G401 (cell line): ENCODE results near the gene CELF5. TPM values are rescaled to one million over a fixed set of nuclear protein-coding genes. Genes with fewer than 3 reads are reported as not detected.

Experiments used
- total RNA-seq: library from RNA; depleted of rRNA; stranded (reverse); fragments of >200 nt; shearing (Covaris generic); gene quantifications from 2 replicates; pipeline ENCODE4 v1.2.3, GENCODE V29; 2014; rRNA removed

CELF5 gene
- total RNA-seq, 1 experiment from 2014 or later: 1.5 TPM

Other genes starting within 250 kb of the CELF5 start
- 2.7 and 10.4 TPM in 2 replicates for gene TLE6, start 247.1 kb upstream of the CELF5 start, total RNA-seq
- 10.2 and 11.7 TPM in 2 replicates for gene TLE2, start 195.4 kb upstream of the CELF5 start, total RNA-seq
- gene TLE5, start 162.2 kb upstream of the CELF5 start, total RNA-seq: 292 and 378 TPM in 2 replicates
- gene GNA11, start 130.3 kb upstream of the CELF5 start, total RNA-seq: 42.9 and 44.0 TPM in 2 replicates
- 2.8 and 3.7 TPM in 2 replicates for gene GNA15, start 88.6 kb upstream of the CELF5 start, total RNA-seq
- not detected in 2 replicates for gene S1PR4, start 45.9 kb upstream of the CELF5 start, total RNA-seq
- gene NCLN, start 38.7 kb upstream of the CELF5 start, total RNA-seq: 77.5 and 82.5 TPM in 2 replicates
- gene NFIC, start 141.9 kb downstream of the CELF5 start, total RNA-seq: 3.2 and 8.9 TPM in 2 replicates